GM12878 (cell line): Measurements from ENCODE around the gene MYL3. TPM values are rescaled to one million over a fixed set of nuclear protein-coding genes. Genes with fewer than 3 reads are reported as not detected.

Source experiments
- ATAC-seq: fragments of 200-7000 bp; cut with Tn5 transposase; 3 replicates; pipeline ENCODE4 v1.9.1; 2020; ENCODE audit warnings: mild to moderate bottlenecking, moderate library complexity
- BruUV-seq: library from RNA; stranded (reverse); fragments of 400-500 nt; replicated peaks from 2 replicates; lab custom pipeline; 2021; lab: Mats Ljungman, UMichigan
- CTCF ChIA-PET: fragments of 300-600 bp; sonication (Branson Sonifier 250); formaldehyde crosslinking; extraction: SDS; loops from one replicate; lab custom pipeline; 2021; ENCODE audit warnings: inconsistent platforms; lab: Yijun Ruan, JAX
- POLR2A ChIA-PET: fragments of 350-600 bp; formaldehyde crosslinking; extraction: SDS; loops from one replicate; lab custom pipeline; 2021; ENCODE audit warnings: inconsistent platforms; lab: Charles Lee
- RAD21 ChIA-PET: fragments of 300-600 bp; sonication (Branson Sonifier 250); formaldehyde crosslinking; loops from one replicate; lab custom pipeline; 2023; ENCODE audit warnings: antibody characterized with exemption; ENCODE audit not compliant: unreplicated experiment; lab: Charles Lee
- SMC1A ChIA-PET: fragments of 300-600 bp; sonication (Branson Sonifier 250); formaldehyde crosslinking; loops from one replicate; lab custom pipeline; 2023; ENCODE audit not compliant: unreplicated experiment, uncharacterized antibody; lab: Charles Lee
- DNase-seq: peaks from one replicate; pipeline ENCODE4 v3.0.0-alpha.2; 2011; ENCODE audit warnings: low read depth, low spot score
- FAIRE-seq: peaks from 3 replicates; lab custom pipeline; 2011; peaks lifted over from hg19 to GRCh38; lab: Jason Lieb, UNC
- H2AFZ ChIP-seq: 2 replicates; pipeline ENCODE4 v1.6.0; 2011; ENCODE audit warnings: low read depth, low read length, control low read depth; ENCODE audit not compliant: control insufficient read depth
- H3K27ac ChIP-seq: 2 replicates; pipeline ENCODE4 v1.5.1; 2011; ENCODE audit warnings: control low read depth; ENCODE audit not compliant: control insufficient read depth, insufficient read depth
- H3K27me3 ChIP-seq, 2 experiments: replicated peaks in 1 of 2; 2 replicates each; pipeline versions ENCODE4 v1.6.0 to v1.6.1; 2011; ENCODE audit warnings: low read length in 1 of 2; ENCODE audit not compliant: control insufficient read depth in 2 of 2, insufficient read depth in 2 of 2
- H3K36me3 ChIP-seq, 2 experiments: 2 replicates each; pipeline ENCODE4 v1.5.1; 2011; ENCODE audit warnings: low read length in 1 of 2; ENCODE audit not compliant: control insufficient read depth in 2 of 2, insufficient read depth in 2 of 2
- H3K4me1 ChIP-seq: 2 replicates; pipeline ENCODE4 v1.6.1; 2011; ENCODE audit warnings: mild to moderate bottlenecking, low read length, moderate library complexity, mixed read lengths; ENCODE audit not compliant: control insufficient read depth, insufficient read depth
- H3K4me2 ChIP-seq: 2 replicates; pipeline ENCODE4 v1.6.0; 2011; ENCODE audit warnings: control low read depth; ENCODE audit not compliant: control insufficient read depth, insufficient read depth
- H3K4me3 ChIP-seq: fragments of 200-600 bp; sonication (generic); 2 replicates; pipeline ENCODE4 v1.5.1; 2016
- H3K79me2 ChIP-seq: 2 replicates; pipeline ENCODE4 v1.6.0; 2011; ENCODE audit warnings: low read length; ENCODE audit not compliant: control insufficient read depth, insufficient read depth
- H3K9ac ChIP-seq: 2 replicates; pipeline ENCODE4 v1.8.0; 2011; ENCODE audit warnings: low read length, control low read depth, mixed read lengths; ENCODE audit not compliant: control insufficient read depth, insufficient read depth
- H3K9me3 ChIP-seq: replicated peaks from 3 replicates; pipeline ENCODE4 v1.5.1; 2011; ENCODE audit warnings: mild to moderate bottlenecking, low read length; ENCODE audit not compliant: control insufficient read depth, insufficient read depth
- H4K20me1 ChIP-seq: 2 replicates; pipeline ENCODE4 v1.6.0; 2011; ENCODE audit not compliant: control insufficient read depth, insufficient read depth
- BMI1 ChIP-seq: fragments of 450-650 bp; IDR thresholded peaks from 2 replicates; pipeline ENCODE4 v1.6.1; 2016; ENCODE audit warnings: mild to moderate bottlenecking, moderate library complexity, borderline replicate concordance
- CBFB ChIP-seq: IDR thresholded peaks from 2 replicates; pipeline ENCODE4 v1.6.1; 2016; ENCODE audit warnings: antibody characterized with exemption, low read depth
- CEBPB ChIP-seq, 2 experiments: fragments of 150-350 bp in 1 of 2; IDR thresholded peaks; 2 replicates each; pipeline ENCODE4 v1.6.1; 2012 to 2014; ENCODE audit warnings: low read depth in 2 of 2, low read length in 2 of 2, borderline replicate concordance in 1 of 2, inconsistent platforms in 1 of 2
- DPF2 ChIP-seq: fragments of 450-650 bp; IDR thresholded peaks from 2 replicates; pipeline ENCODE4 v1.6.1; 2017; ENCODE audit warnings: mild to moderate bottlenecking
- ESRRA ChIP-seq: IDR thresholded peaks from 2 replicates; pipeline ENCODE4 v1.6.1; 2012; ENCODE audit warnings: mild to moderate bottlenecking, low read length, improper control_type of control experiment
- IRF4 ChIP-seq: IDR thresholded peaks from 2 replicates; pipeline ENCODE4 v1.6.1; 2011; ENCODE audit warnings: low read depth, low read length
- JUND ChIP-seq: IDR thresholded peaks from 2 replicates; pipeline ENCODE4 v1.6.1; 2012; ENCODE audit warnings: low read depth, mild to moderate bottlenecking, low read length, improper control_type of control experiment, moderate library complexity
- KDM1A ChIP-seq: fragments of 200-600 bp; sonication (generic); IDR thresholded peaks from 2 replicates; pipeline ENCODE4 v1.6.1; 2016; ENCODE audit warnings: borderline replicate concordance
- MTA3 ChIP-seq: IDR thresholded peaks from 2 replicates; pipeline ENCODE4 v1.6.1; 2012; ENCODE audit warnings: low read length, inconsistent platforms, borderline replicate concordance
- POLR2AphosphoS2 ChIP-seq: IDR thresholded peaks from 2 replicates; pipeline ENCODE4 v1.6.1; 2011; ENCODE audit warnings: low read depth, mild to moderate bottlenecking, low read length, improper control_type of control experiment, moderate library complexity
- STAT1 ChIP-seq: fragments of 450-650 bp; conservative IDR thresholded peaks from 2 replicates; pipeline ENCODE4 v1.6.1; 2014; ENCODE audit warnings: antibody characterized with exemption, mild to moderate bottlenecking
- YY1 ChIP-seq: IDR thresholded peaks from 2 replicates; pipeline ENCODE4 v1.6.1; 2011; ENCODE audit warnings: low read depth, mild to moderate bottlenecking, low read length
- ZBED1 ChIP-seq: IDR thresholded peaks from 2 replicates; pipeline ENCODE4 v1.6.1; 2016; ENCODE audit warnings: borderline replicate concordance
- ZNF217 ChIP-seq: fragments of 450-650 bp; IDR thresholded peaks from 2 replicates; pipeline ENCODE4 v1.6.1; 2017; ENCODE audit warnings: antibody characterized with exemption, mild to moderate bottlenecking
- ZNF622 ChIP-seq: fragments of 450-650 bp; IDR thresholded peaks from 2 replicates; pipeline ENCODE4 v1.6.1; 2017; ENCODE audit warnings: mild to moderate bottlenecking, inconsistent platforms
- WGBS: methylation state at CpG from one replicate; pipeline ENCODE4 v1.1.6; 2016; ENCODE audit warnings: low lambda C conversion rate; ENCODE audit not compliant: insufficient replicate concordance, insufficient coverage; ENCODE audit errors: missing lambda C conversion rate; 5-methylcytosine and 5-hydroxymethylcytosine counted together
- in situ Hi-C: fragments of 300-500 bp; cut with MboI; formaldehyde crosslinking; loops from 9 replicates; pipeline ENCODE4 v1.14.3; 2018; ENCODE audit warnings: mixed read lengths
- intact Hi-C: fragments of 100-400 bp; cut with micrococcal nuclease; formaldehyde crosslinking; loops from one replicate; pipeline ENCODE4 v1.14.2; 2022; ENCODE audit not compliant: unreplicated experiment
- polyA plus RNA-seq, 11 experiments: library from polyadenylated mRNA; depleted of rRNA in 4 of 11; unstranded in 6 of 11; stranded (reverse) in 5 of 11; fragments of >200 nt; fragmentation: Nextera tagmentation in 4 of 11; fragmentation: Illumina TruSeq in 1 of 11; extraction: Ambion mirVana in 4 of 11; extraction: Trizol in 1 of 11; gene quantifications; 1 replicate in 1 of 11; 2 replicates in 10 of 11; pipeline versions ENCODE4 v1.2.1 to v1.2.3, GENCODE V29; 2011 to 2016; ENCODE audit warnings: inconsistent platforms in 2 of 11, missing spikeins in 2 of 11, low read depth in 1 of 11
- total RNA-seq, 4 experiments: library from RNA; depleted of rRNA in 3 of 4; stranded (reverse); fragments of >200 nt in 3 of 4; fragmentation: Illumina TruSeq in 1 of 4; extraction: Trizol in 1 of 4; gene quantifications; 2 replicates each; pipeline versions ENCODE4 v1.2.1 to v1.2.3, GENCODE V29; 2013 to 2021
- TF ChIP-seq, protein P1 (sequence below): fragments of 450-650 bp; IDR thresholded peaks from 2 replicates; pipeline ENCODE4 v1.6.1; 2018; ENCODE audit warnings: borderline replicate concordance, mild to moderate bottlenecking; ENCODE audit not compliant: partially characterized antibody
- TF ChIP-seq, protein P2 (sequence below): fragments of 450-650 bp; IDR thresholded peaks from 2 replicates; pipeline ENCODE4 v1.6.1; 2017; ENCODE audit warnings: mild to moderate bottlenecking
- TF ChIP-seq, protein P3 (sequence below): IDR thresholded peaks from 2 replicates; pipeline ENCODE4 v1.6.1; 2012; ENCODE audit warnings: low read depth, low read length, improper control_type of control experiment

The MYL3 gene
- total and polyA plus RNA-seq, 10 of the 15 experiments (the other 5 are each of a cell fraction or from before 2014, with no cell fraction given): 0.40 TPM; not detected in 9

DNA sequence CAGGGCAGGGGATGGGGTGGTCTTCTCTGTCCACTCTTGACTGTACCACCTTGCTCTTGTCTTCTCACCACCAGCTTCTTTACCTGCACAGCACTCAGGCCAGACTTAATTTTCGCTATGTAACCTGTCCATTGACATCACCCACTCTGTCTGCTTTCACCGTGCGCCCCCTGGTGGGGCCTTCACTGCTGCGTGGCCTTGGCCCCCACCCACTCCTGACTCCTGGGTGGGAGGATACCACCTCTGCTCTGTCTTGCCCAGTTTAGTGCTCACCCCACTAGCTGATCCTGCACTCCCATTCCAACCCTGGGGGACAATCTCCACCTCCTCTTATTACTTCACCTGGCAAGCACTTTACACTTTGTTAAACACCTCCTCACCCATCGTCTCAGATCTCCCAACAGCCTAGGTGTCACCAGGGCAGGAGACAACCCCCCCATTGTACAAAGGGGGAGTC lies 32.0 kb upstream of the MYL3 start:
- ChIA-PET POLR2A (interaction anchor here (1.0 kb wide), 1 partner anchor 193 kb away, joined by 4 read pairs; no protein-coding TSS in a partner anchor), SMC1A (interaction anchor here (0.6 to 2.5 kb wide), 14 partner anchors 8 to 192 kb away, joined by 3 to 16 read pairs (median 3); partner anchors contain the start of gene PTH1R), RAD21 (interaction anchor here (0.6 to 1.9 kb wide), 8 partner anchors 14 to 430 kb away, joined by 3 to 10 read pairs (median 4); no protein-coding TSS in a partner anchor), CTCF (interaction anchor here (0.6 to 2.9 kb wide), 33 partner anchors 9 to 626 kb away, joined by 3 to 35 read pairs (median 4); partner anchors contain the start of gene MYL3)
- Histone ChIP-seq H3K27ac (no peak overlapping the region), H3K4me3 (no peak overlapping the region), H3K4me2 (no peak overlapping the region), H4K20me1 (peaks cover 3% of the 10 kb centered on the region; the same call in 1 of the 2 replicates), H3K79me2 (no peaks in the 10 kb centered on the region), H3K9me3 (no peaks in the 10 kb centered on the region), H2AFZ (no peak overlapping the region), H3K9ac (no peak overlapping the region), H3K4me1 (no peaks in the 10 kb centered on the region; the same call in 1 of the 2 replicates), H3K27me3 (peaks cover 2 to 3% of the 10 kb centered on the region in 2 experiments; a peak in 3 of 4 replicates), H3K36me3 (no peaks in the 10 kb centered on the region)
- peak; percentile 34 for DNase-seq
- BruUV-seq: no TSS peak
- WGBS: 20% methylated on average over 5 of the region's 5 CpGs
- ATAC-seq: peak; percentile 87
- peak; percentile 93 for FAIRE-seq
- in situ Hi-C loops (loop anchor here (5.0 kb wide), 1 partner anchor 183 kb away; no protein-coding TSS in a partner anchor), intact Hi-C loops (loop anchor here (1.0 kb wide), 2 partner anchors 29 to 190 kb away; no protein-coding TSS in a partner anchor)
- TF ChIP-seq, protein P1, sequence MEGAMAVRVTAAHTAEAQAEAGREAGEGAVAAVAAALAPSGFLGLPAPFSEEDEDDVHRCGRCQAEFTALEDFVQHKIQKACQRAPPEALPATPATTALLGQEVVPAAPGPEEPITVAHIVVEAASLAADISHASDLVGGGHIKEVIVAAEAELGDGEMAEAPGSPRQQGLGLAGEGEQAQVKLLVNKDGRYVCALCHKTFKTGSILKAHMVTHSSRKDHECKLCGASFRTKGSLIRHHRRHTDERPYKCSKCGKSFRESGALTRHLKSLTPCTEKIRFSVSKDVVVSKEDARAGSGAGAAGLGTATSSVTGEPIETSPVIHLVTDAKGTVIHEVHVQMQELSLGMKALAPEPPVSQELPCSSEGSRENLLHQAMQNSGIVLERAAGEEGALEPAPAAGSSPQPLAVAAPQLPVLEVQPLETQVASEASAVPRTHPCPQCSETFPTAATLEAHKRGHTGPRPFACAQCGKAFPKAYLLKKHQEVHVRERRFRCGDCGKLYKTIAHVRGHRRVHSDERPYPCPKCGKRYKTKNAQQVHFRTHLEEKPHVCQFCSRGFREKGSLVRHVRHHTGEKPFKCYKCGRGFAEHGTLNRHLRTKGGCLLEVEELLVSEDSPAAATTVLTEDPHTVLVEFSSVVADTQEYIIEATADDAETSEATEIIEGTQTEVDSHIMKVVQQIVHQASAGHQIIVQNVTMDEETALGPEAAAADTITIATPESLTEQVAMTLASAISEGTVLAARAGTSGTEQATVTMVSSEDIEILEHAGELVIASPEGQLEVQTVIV: no peak
- 0 out of 2 replicates have a peak, but pooled peaks have one; percentile 12 for TF ChIP-seq IRF4
- no peak for TF ChIP-seq ZBED1
- TF ChIP-seq, protein P2, sequence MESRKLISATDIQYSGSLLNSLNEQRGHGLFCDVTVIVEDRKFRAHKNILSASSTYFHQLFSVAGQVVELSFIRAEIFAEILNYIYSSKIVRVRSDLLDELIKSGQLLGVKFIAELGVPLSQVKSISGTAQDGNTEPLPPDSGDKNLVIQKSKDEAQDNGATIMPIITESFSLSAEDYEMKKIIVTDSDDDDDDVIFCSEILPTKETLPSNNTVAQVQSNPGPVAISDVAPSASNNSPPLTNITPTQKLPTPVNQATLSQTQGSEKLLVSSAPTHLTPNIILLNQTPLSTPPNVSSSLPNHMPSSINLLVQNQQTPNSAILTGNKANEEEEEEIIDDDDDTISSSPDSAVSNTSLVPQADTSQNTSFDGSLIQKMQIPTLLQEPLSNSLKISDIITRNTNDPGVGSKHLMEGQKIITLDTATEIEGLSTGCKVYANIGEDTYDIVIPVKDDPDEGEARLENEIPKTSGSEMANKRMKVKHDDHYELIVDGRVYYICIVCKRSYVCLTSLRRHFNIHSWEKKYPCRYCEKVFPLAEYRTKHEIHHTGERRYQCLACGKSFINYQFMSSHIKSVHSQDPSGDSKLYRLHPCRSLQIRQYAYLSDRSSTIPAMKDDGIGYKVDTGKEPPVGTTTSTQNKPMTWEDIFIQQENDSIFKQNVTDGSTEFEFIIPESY: no peak
- TF ChIP-seq MTA3: no peak
- TF ChIP-seq JUND: no peak
- no peak for TF ChIP-seq ESRRA
- TF ChIP-seq BMI1: no peak
- TF ChIP-seq CEBPB (IDR thresholded peaks at IDR 0.05; ENCODE audit: borderline replicate concordance in 1 of 2, low read depth in 2 of 2, low read length in 2 of 2): no peak
- TF ChIP-seq, protein P3, sequence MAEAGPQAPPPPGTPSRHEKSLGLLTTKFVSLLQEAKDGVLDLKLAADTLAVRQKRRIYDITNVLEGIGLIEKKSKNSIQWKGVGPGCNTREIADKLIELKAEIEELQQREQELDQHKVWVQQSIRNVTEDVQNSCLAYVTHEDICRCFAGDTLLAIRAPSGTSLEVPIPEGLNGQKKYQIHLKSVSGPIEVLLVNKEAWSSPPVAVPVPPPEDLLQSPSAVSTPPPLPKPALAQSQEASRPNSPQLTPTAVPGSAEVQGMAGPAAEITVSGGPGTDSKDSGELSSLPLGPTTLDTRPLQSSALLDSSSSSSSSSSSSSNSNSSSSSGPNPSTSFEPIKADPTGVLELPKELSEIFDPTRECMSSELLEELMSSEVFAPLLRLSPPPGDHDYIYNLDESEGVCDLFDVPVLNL: no peak
- TF ChIP-seq KDM1A: no peak
- TF ChIP-seq YY1: peak; percentile 47; the same call in 1 of the 2 replicates
- no peak for TF ChIP-seq STAT1
- TF ChIP-seq ZNF217: no peak
- no peak for TF ChIP-seq ZNF622
- no peak for TF ChIP-seq CBFB
- TF ChIP-seq DPF2: no peak
- no peak for TF ChIP-seq POLR2AphosphoS2
